Kidney (tissue), 22 donors: Measurements from ENCODE around the gene REV1. TPM values are rescaled to one million over a fixed set of nuclear protein-coding genes. Genes with fewer than 3 reads are reported as not detected.

Source experiments
- DNase-seq, 5 donors: peaks; one replicate each; pipeline ENCODE4 v3.0.0-alpha.2; 2013 to 2020
- FAIRE-seq: peaks from 2 replicates; lab custom pipeline; 2012; peaks lifted over from hg19 to GRCh38; lab: Jason Lieb, UNC
- H3K27ac ChIP-seq, 2 donors: one replicate each; pipeline ENCODE4 v1.7.0; 2013; ENCODE audit warnings: low read depth in 2 of 2, low read length in 2 of 2, inconsistent platforms in 1 of 2
- H3K27me3 ChIP-seq: one replicate; pipeline ENCODE4 v1.7.1; 2013; ENCODE audit warnings: low read length, inconsistent platforms; ENCODE audit not compliant: control insufficient read depth, insufficient read depth
- H3K36me3 ChIP-seq, 3 donors: one replicate each; pipeline versions ENCODE4 v1.7.0 to v1.7.1; 2013; ENCODE audit warnings: low read length in 3 of 3, control low read depth in 1 of 3, inconsistent platforms in 1 of 3; ENCODE audit not compliant: insufficient read depth in 3 of 3, control insufficient read depth in 2 of 3
- H3K4me1 ChIP-seq, 3 donors: one replicate each; pipeline versions ENCODE4 v1.7.0 to v1.7.1; 2013; ENCODE audit warnings: low read length in 3 of 3, inconsistent platforms in 1 of 3, low read depth in 1 of 3; ENCODE audit not compliant: control insufficient read depth in 2 of 3, insufficient read depth in 2 of 3
- H3K4me3 ChIP-seq, 3 donors: one replicate each; pipeline versions ENCODE4 v1.7.0 to v1.8.1; 2013; ENCODE audit warnings: low read length in 3 of 3, control low read depth in 1 of 3, inconsistent platforms in 1 of 3
- H3K9ac ChIP-seq, 3 donors: one replicate each; pipeline versions ENCODE4 v1.7.0 to v1.7.1; 2013; ENCODE audit warnings: low read length in 3 of 3, control low read depth in 1 of 3, inconsistent platforms in 1 of 3
- H3K9me3 ChIP-seq, 3 donors: one replicate each; pipeline versions ENCODE4 v1.7.0 to v1.7.1; 2013; ENCODE audit warnings: low read length in 3 of 3, control low read depth in 1 of 3, inconsistent platforms in 1 of 3; ENCODE audit not compliant: control insufficient read depth in 2 of 3, insufficient read depth in 1 of 3
- CTCF ChIP-seq: IDR thresholded peaks from 3 replicates; pipeline ENCODE4 v1.5.1; 2012; ENCODE audit warnings: mild to moderate bottlenecking, moderate library complexity, borderline replicate concordance; ENCODE audit not compliant: insufficient read depth; ENCODE audit errors: extremely low read depth
- intact Hi-C: fragments of 100-400 bp; cut with DNase I; formaldehyde crosslinking; loops from one replicate; pipeline ENCODE4 v1.11.1; 2022
- long read RNA-seq, 10 donors: library from polyadenylated mRNA in 1 of 10; unstranded in 1 of 10; transcript quantifications; one replicate each; pipeline ENCODE4 v2.0.0 and lab custom pipeline, GENCODE V29; 2021 to 2026
- polyA plus RNA-seq: library from polyadenylated mRNA; stranded (reverse); fragments of 350-450 nt; fragmentation: Illumina TruSeq; extraction: RNeasy Lipid Tissue Mini Kit (QIAGEN cat#74804); gene quantifications from one replicate; pipeline ENCODE4 v1.2.3, GENCODE V29; 2014; ENCODE audit warnings: low read depth, low replicate concordance; ENCODE audit not compliant: insufficient read depth
- total RNA-seq: library from RNA; stranded (reverse); fragmentation: NEBNext Ultra II Directional; extraction: Animal tissue kit (Norgen Biotek cat#: 25700); gene quantifications from one replicate; pipeline ENCODE4 v1.2.1, GENCODE V29; 2021
- donor health status: control.
- donor health status: control.
- donor health status: control.
- donor health status: control.
- donor health status: control.
- donor health status: DM: yes; HTN: yes; CAD: no.
- donor health status: Normal renal cell carcinoma (clear cell type).

The REV1 gene
- total RNA-seq (41.3 TPM), polyA plus RNA-seq (16.9 TPM)
- long read RNA-seq, donor 1, partial matches to known transcripts: 0 of 2 reads
- long read RNA-seq, donor 1, other reads (novel, unspliced or antisense): 0 of 2 reads
- long read RNA-seq, donor 2, partial matches to known transcripts: 0 of 3 reads
- long read RNA-seq, donor 2, other reads (novel, unspliced or antisense): 0 of 3 reads
- long read RNA-seq, donor 3, partial matches to known transcripts: 0 of 3 reads
- long read RNA-seq, donor 3, other reads (novel, unspliced or antisense): 0 of 3 reads
- long read RNA-seq, donor 4, full-length matches to known transcripts: 1 of 1 reads
- long read RNA-seq, donor 4, partial matches to known transcripts: 0 of 1 reads
- long read RNA-seq, donor 4, other reads (novel, unspliced or antisense): 0 of 1 reads
- long read RNA-seq, donor 5: 0 reads
- long read RNA-seq, donor 6, partial matches to known transcripts: 0 of 4 reads
- long read RNA-seq, donor 6, other reads (novel, unspliced or antisense): 0 of 4 reads
- long read RNA-seq, donor 7, full-length matches to known transcripts: 6 of 50 reads
- long read RNA-seq, donor 7, partial matches to known transcripts: 29 of 50 reads
- long read RNA-seq, donor 7, other reads (novel, unspliced or antisense): 15 of 50 reads
- long read RNA-seq, donor 8, partial matches to known transcripts: 0 of 2 reads
- long read RNA-seq, donor 8, other reads (novel, unspliced or antisense): 0 of 2 reads
- long read RNA-seq, donor 9, partial matches to known transcripts: 0 of 1 reads
- long read RNA-seq, donor 9, other reads (novel, unspliced or antisense): 0 of 1 reads
- long read RNA-seq, donor 10, partial matches to known transcripts: 0 of 3 reads
- long read RNA-seq, donor 10, other reads (novel, unspliced or antisense): 0 of 3 reads

DNA sequence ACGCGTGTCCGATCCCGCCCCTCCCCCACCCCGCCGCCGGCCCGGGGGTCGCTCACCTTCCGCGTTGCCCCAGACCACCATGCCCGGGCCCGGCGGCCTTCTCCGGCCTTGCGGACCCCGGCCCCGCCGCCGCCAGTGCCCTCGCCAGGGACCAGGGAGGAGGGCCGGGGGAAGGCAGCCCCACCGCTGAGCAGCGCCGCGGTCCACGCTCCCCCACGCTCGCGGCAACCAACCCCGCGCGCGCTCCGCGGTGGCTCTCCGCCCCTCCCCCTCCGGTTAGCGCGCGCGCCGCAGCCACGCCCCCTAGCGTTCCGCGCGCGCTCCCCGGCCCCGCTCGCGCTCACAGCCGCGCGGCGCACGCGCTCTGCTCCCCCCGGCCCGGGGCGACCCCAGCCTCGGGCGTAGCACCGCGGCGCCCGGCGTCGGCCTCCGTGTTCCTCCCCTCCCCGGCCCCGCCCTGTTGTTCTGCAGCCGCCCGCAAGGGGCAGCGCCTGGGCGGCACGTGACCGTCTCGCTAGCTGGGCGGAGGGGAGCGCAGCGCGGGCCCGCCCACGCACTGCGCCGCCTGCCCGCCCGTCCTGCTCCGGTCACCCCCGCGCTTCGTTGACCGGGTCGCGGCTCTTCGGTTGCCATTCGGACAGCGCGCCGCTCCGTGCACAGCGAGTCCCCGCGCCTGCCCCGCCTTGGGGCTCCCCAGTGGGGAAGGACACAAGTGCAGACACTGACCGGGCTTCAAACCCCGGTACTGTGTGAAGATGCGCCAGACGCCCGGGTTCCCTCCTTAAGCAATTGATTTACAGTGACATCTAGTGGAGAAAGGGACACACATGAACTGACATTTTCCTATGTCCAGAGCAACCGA, at the start of gene REV1:
REV1 (minus strand) TSS at position 257 of the 862 bp plus-strand sequence. CDS start 25,042 bp downstream, outside the sequence.
- Histone ChIP-seq H3K4me1 (peaks cover 0 to 13% (median 9%) of the 10 kb centered on the region in 3 donors), H3K36me3 (no peaks in the 10 kb centered on the region), H3K4me3 (peak within 1 kb of the TSS; percentile 78 to 83 (median 82)), H3K9ac (peak within 1 kb of the TSS; percentile 61 to 83 (median 77)), H3K9me3 (no peaks in the 10 kb centered on the region), H3K27me3 (no peaks in the 10 kb centered on the region), H3K27ac (peak within 1 kb of the TSS; percentile 95 to 96)
- FAIRE-seq (no peak), DNase-seq (peak; percentile 96 to 98 (median 97))
- intact Hi-C loops: no loop called here
- peak; percentile 78 for TF ChIP-seq CTCF

- no peak overlapping the region for H3K27ac ChIP-seq
- peaks cover 0 to 4% (median 0%) of the 10 kb centered on the region in 3 donors for H3K9me3 ChIP-seq
- no peaks in the 10 kb centered on the region for H3K4me1 ChIP-seq
- FAIRE-seq (no peak), DNase-seq (no peak)
- H3K27me3 ChIP-seq: no peaks in the 10 kb centered on the region
- H3K9ac ChIP-seq: no peak overlapping the region
- no peaks in the 10 kb centered on the region for H3K36me3 ChIP-seq
- intact Hi-C loops: no loop called here
- TF ChIP-seq CTCF: no peak
- no peak overlapping the region for H3K4me3 ChIP-seq
These were observed 48.2 kb upstream of the REV1 start for GRCh38 chr2:99537910-99538485.

DNA sequence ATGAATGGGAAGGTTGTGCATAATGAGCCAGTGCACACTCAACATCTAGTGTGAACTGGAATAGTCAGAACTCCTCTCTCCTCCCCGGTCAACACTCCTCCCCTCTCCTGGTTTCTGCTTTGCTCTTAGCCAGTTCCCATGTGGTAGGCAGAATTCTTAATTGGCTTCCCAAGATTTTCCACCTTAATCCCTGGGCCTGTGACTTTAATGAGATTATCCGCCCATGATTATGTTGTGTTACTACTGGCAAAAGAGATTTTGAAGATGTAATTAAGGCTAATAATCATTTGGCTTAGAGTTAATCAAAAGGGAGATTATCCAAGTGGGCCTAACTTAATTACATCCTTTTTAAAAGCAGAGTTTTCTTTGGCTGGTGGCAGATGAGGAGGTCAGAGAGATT, 34.2 kb upstream of the REV1 start:
- H3K4me3 ChIP-seq: no peak overlapping the region
- no peaks in the 10 kb centered on the region for H3K4me1 ChIP-seq
- H3K27ac ChIP-seq: no peak overlapping the region
- DNase-seq (no peak), FAIRE-seq (no peak)
- no peaks in the 10 kb centered on the region for H3K27me3 ChIP-seq
- H3K9me3 ChIP-seq: no peaks in the 10 kb centered on the region
- intact Hi-C loops: no loop called here
- no peaks in the 10 kb centered on the region for H3K36me3 ChIP-seq
- TF ChIP-seq CTCF: no peak
- no peak overlapping the region for H3K9ac ChIP-seq
